WTC11 (cell line): ENCODE data around the gene EML6. TPM values are rescaled to one million over a fixed set of nuclear protein-coding genes. Genes with fewer than 3 reads are reported as not detected.

ENCODE experiments used
- ATAC-seq: fragments of 200-7000 bp; cut with Tn5 transposase; 2 replicates; pipeline ENCODE4 v1.10.0; 2021; ENCODE audit warnings: mild to moderate bottlenecking, moderate library complexity
- CTCF ChIA-PET: fragments of 300-600 bp; sonication (Branson Sonifier 250); formaldehyde crosslinking; loops from one replicate; lab custom pipeline; 2021; ENCODE audit warnings: antibody characterized with exemption; lab: Charles Lee
- POLR2A ChIA-PET: fragments of 350-600 bp; sonication (Branson Sonifier 250); formaldehyde crosslinking; loops from one replicate; lab custom pipeline; 2021; ENCODE audit warnings: antibody characterized with exemption; lab: Charles Lee
- DNase-seq: peaks from one replicate; pipeline ENCODE4 v3.0.0; 2021; ENCODE audit warnings: low spot score
- H3K27ac Mint-ChIP-seq: 2 replicates; pipeline ENCODE4 v1.8.0; 2021; ENCODE audit warnings: mixed read lengths
- H3K27me3 Mint-ChIP-seq: 2 replicates; pipeline ENCODE4 v1.8.0; 2021; ENCODE audit warnings: low read depth, mild to moderate bottlenecking, moderate library complexity, mixed read lengths
- H3K36me3 Mint-ChIP-seq: 2 replicates; pipeline ENCODE4 v1.8.0; 2021; ENCODE audit warnings: mixed read lengths
- H3K4me1 Mint-ChIP-seq: 2 replicates; pipeline ENCODE4 v1.8.0; 2022; ENCODE audit warnings: mixed read lengths
- H3K4me3 Mint-ChIP-seq: 2 replicates; pipeline ENCODE4 v1.8.0; 2021; ENCODE audit warnings: mild to moderate bottlenecking, moderate library complexity, mixed read lengths
- H3K9me3 Mint-ChIP-seq: 2 replicates; pipeline ENCODE4 v1.8.0; 2021; ENCODE audit warnings: mixed read lengths
- ATF1 ChIP-seq: sonication (generic); formaldehyde crosslinking; IDR thresholded peaks from 2 replicates; pipeline ENCODE4 v1.8.1; 2023; ENCODE audit warnings: mild to moderate bottlenecking, moderate library complexity, missing genetic modification reagents
- CREM ChIP-seq: sonication (generic); formaldehyde crosslinking; IDR thresholded peaks from 2 replicates; pipeline ENCODE4 v1.8.1; 2022; ENCODE audit warnings: mild to moderate bottlenecking, missing genetic modification reagents, moderate library complexity
- EMX1 ChIP-seq: fragments of 250-450 bp; sonication (Bioruptor Pico); IDR thresholded peaks from 2 replicates; pipeline ENCODE4 v1.8.0; 2021; ENCODE audit warnings: mild to moderate bottlenecking
- ETV6 ChIP-seq: sonication (generic); formaldehyde crosslinking; IDR thresholded peaks from 2 replicates; pipeline ENCODE4 v1.8.1; 2022; ENCODE audit warnings: mild to moderate bottlenecking, missing genetic modification reagents
- GABPB1 ChIP-seq: sonication (generic); formaldehyde crosslinking; IDR thresholded peaks from 2 replicates; pipeline ENCODE4 v1.8.1; 2023; ENCODE audit warnings: mild to moderate bottlenecking, missing genetic modification reagents
- GRHL2 ChIP-seq: fragments of 250-450 bp; sonication (Bioruptor Pico); IDR thresholded peaks from 2 replicates; pipeline ENCODE4 v1.8.0; 2022; ENCODE audit warnings: mild to moderate bottlenecking, moderate library complexity; ENCODE audit not compliant: insufficient replicate concordance, severe bottlenecking
- JUN ChIP-seq: sonication (generic); formaldehyde crosslinking; IDR thresholded peaks from 2 replicates; pipeline ENCODE4 v1.8.0; 2023; ENCODE audit warnings: mild to moderate bottlenecking, missing genetic modification reagents
- MXD4 ChIP-seq: fragments of 250-450 bp; sonication (Bioruptor Pico); IDR thresholded peaks from 2 replicates; pipeline ENCODE4 v1.8.0; 2021; ENCODE audit warnings: mild to moderate bottlenecking, moderate library complexity, borderline replicate concordance
- MYBL2 ChIP-seq: sonication (generic); formaldehyde crosslinking; IDR thresholded peaks from 2 replicates; pipeline ENCODE4 v1.8.1; 2023; ENCODE audit warnings: mild to moderate bottlenecking, moderate library complexity, missing genetic modification reagents
- OVOL2 ChIP-seq: fragments of 250-450 bp; sonication (Bioruptor Pico); IDR thresholded peaks from 2 replicates; pipeline ENCODE4 v1.9.0; 2021; ENCODE audit warnings: mild to moderate bottlenecking, borderline replicate concordance
- RELA ChIP-seq: sonication (generic); formaldehyde crosslinking; IDR thresholded peaks from 2 replicates; pipeline ENCODE4 v1.8.1; 2022; ENCODE audit warnings: missing genetic modification reagents, mild to moderate bottlenecking, borderline replicate concordance
- SMAD3 ChIP-seq: sonication (generic); formaldehyde crosslinking; IDR thresholded peaks from 2 replicates; pipeline ENCODE4 v1.8.0; 2022; ENCODE audit warnings: missing genetic modification reagents, mild to moderate bottlenecking, borderline replicate concordance
- SOX15 ChIP-seq: fragments of 250-450 bp; sonication (Bioruptor Pico); IDR thresholded peaks from 2 replicates; pipeline ENCODE4 v1.9.0; 2021; ENCODE audit warnings: mild to moderate bottlenecking
- SP1 ChIP-seq: sonication (generic); formaldehyde crosslinking; conservative IDR thresholded peaks from 2 replicates; pipeline ENCODE4 v1.8.1; 2022; ENCODE audit warnings: missing genetic modification reagents
- TP53 ChIP-seq: sonication (generic); formaldehyde crosslinking; IDR thresholded peaks from 2 replicates; pipeline ENCODE4 v1.8.1; 2023; ENCODE audit warnings: mild to moderate bottlenecking, missing genetic modification reagents
- ZNF263 ChIP-seq: sonication (generic); formaldehyde crosslinking; IDR thresholded peaks from 2 replicates; pipeline ENCODE4 v1.8.1; 2022; ENCODE audit warnings: low read depth, mild to moderate bottlenecking, moderate library complexity, missing genetic modification reagents
- ZNF423 ChIP-seq: fragments of 250-450 bp; sonication (Bioruptor Pico); IDR thresholded peaks from 2 replicates; pipeline ENCODE4 v2.1.2; 2022; ENCODE audit warnings: mild to moderate bottlenecking, moderate library complexity
- total RNA-seq: library from RNA; stranded (reverse); gene quantifications from 3 replicates; pipeline ENCODE4 v1.2.3, GENCODE V29; 2021
- TF ChIP-seq, protein P1 (sequence below): sonication (generic); formaldehyde crosslinking; IDR thresholded peaks from 2 replicates; pipeline ENCODE4 v1.8.0; 2022; ENCODE audit warnings: mild to moderate bottlenecking, missing genetic modification reagents
- TF ChIP-seq, protein P2 (sequence below): sonication (generic); formaldehyde crosslinking; conservative IDR thresholded peaks from 2 replicates; pipeline ENCODE4 v1.8.1; 2022; ENCODE audit warnings: mild to moderate bottlenecking, missing genetic modification reagents
- TF ChIP-seq, protein P3 (sequence below): sonication (generic); formaldehyde crosslinking; IDR thresholded peaks from 2 replicates; pipeline ENCODE4 v1.8.1; 2022; ENCODE audit warnings: missing genetic modification reagents, borderline replicate concordance
- TF ChIP-seq, protein P4 (sequence below): sonication (generic); formaldehyde crosslinking; IDR thresholded peaks from 2 replicates; pipeline ENCODE4 v1.8.1; 2022; ENCODE audit warnings: low read depth, missing genetic modification reagents, borderline replicate concordance
- TF ChIP-seq, protein P5 (sequence below): sonication (generic); formaldehyde crosslinking; IDR thresholded peaks from 2 replicates; pipeline ENCODE4 v1.8.0; 2022; ENCODE audit warnings: mild to moderate bottlenecking, missing genetic modification reagents
- TF ChIP-seq, protein P6 (sequence below): sonication (generic); formaldehyde crosslinking; IDR thresholded peaks from 2 replicates; pipeline ENCODE4 v1.8.0; 2022; ENCODE audit warnings: mild to moderate bottlenecking, missing genetic modification reagents
- TF ChIP-seq, protein P7 (sequence below): fragments of 250-450 bp; sonication (Bioruptor Pico); conservative IDR thresholded peaks from 2 replicates; pipeline ENCODE4 v1.9.0; 2021; ENCODE audit warnings: mild to moderate bottlenecking
- TF ChIP-seq, protein P8 (sequence below): sonication (generic); formaldehyde crosslinking; IDR thresholded peaks from 2 replicates; pipeline ENCODE4 v1.8.1; 2022; ENCODE audit warnings: low read depth, mild to moderate bottlenecking, moderate library complexity, missing genetic modification reagents, borderline replicate concordance

The EML6 gene
- total RNA-seq, 1 experiment from 2014 or later: 2.1 TPM

DNA sequence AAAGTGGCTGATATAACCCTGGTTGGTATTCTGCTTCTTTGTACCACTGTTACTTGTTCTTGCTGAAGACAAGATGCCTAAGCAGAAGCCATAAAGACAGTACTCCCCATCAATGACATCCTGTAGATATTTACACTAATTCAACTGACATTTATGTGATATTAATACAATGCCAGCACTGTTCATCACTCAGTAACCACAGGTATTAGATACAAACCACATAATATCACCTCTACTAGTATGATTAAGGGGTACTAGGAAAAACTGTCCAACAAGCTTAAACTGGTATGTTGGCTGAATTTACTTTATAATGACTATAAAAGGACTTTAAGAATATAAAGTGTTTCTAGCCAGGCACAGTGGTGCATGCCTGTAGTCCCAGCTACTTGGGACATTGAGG lies 261.0 kb downstream of the EML6 start (continued):
- TF ChIP-seq, protein P1, sequence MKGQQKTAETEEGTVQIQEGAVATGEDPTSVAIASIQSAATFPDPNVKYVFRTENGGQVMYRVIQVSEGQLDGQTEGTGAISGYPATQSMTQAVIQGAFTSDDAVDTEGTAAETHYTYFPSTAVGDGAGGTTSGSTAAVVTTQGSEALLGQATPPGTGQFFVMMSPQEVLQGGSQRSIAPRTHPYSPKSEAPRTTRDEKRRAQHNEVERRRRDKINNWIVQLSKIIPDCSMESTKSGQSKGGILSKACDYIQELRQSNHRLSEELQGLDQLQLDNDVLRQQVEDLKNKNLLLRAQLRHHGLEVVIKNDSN (CRISPR knock-in tag): no peak
- TF ChIP-seq ETV6 (CRISPR knock-in tag) (no peak), MXD4 (no peak), TP53 (CRISPR knock-in tag) (no peak), EMX1 (CRISPR knock-in tag) (no peak)
- TF ChIP-seq, protein P2, sequence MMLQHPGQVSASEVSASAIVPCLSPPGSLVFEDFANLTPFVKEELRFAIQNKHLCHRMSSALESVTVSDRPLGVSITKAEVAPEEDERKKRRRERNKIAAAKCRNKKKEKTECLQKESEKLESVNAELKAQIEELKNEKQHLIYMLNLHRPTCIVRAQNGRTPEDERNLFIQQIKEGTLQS (CRISPR knock-in tag): no peak
- TF ChIP-seq, protein P3, sequence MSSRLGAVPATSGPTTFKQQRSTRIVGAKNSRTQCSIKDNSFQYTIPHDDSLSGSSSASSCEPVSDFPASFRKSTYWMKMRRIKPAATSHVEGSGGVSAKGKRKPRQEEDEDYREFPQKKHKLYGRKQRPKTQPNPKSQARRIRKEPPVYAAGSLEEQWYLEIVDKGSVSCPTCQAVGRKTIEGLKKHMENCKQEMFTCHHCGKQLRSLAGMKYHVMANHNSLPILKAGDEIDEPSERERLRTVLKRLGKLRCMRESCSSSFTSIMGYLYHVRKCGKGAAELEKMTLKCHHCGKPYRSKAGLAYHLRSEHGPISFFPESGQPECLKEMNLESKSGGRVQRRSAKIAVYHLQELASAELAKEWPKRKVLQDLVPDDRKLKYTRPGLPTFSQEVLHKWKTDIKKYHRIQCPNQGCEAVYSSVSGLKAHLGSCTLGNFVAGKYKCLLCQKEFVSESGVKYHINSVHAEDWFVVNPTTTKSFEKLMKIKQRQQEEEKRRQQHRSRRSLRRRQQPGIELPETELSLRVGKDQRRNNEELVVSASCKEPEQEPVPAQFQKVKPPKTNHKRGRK: no peak

DNA sequence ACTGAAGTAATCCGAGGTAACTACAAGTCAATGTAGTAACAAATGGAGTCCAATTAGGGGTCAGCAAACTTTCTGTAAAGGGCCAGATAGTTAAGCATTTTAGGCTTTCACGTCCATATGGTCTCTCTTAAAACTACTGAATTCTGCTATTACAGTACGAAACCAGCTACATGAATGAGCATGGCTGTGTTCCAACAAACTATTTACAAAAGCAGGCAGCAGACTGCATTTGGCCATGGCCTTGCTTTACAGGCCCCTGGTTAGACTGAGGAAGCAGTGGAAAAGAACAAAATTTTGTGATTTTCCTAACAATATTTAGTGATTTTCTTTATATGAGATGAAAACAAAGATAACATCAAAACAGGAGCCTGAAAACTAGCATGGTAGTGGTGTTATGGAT lies 262.8 kb downstream of the EML6 start:
- no peak for TF ChIP-seq EMX1 (CRISPR knock-in tag)
- TF ChIP-seq CREM (CRISPR knock-in tag): no peak
- TF ChIP-seq SP1 (CRISPR knock-in tag): no peak
- TF ChIP-seq, protein P4, sequence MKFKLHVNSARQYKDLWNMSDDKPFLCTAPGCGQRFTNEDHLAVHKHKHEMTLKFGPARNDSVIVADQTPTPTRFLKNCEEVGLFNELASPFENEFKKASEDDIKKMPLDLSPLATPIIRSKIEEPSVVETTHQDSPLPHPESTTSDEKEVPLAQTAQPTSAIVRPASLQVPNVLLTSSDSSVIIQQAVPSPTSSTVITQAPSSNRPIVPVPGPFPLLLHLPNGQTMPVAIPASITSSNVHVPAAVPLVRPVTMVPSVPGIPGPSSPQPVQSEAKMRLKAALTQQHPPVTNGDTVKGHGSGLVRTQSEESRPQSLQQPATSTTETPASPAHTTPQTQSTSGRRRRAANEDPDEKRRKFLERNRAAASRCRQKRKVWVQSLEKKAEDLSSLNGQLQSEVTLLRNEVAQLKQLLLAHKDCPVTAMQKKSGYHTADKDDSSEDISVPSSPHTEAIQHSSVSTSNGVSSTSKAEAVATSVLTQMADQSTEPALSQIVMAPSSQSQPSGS (CRISPR knock-in tag): no peak
- TF ChIP-seq, protein P5, sequence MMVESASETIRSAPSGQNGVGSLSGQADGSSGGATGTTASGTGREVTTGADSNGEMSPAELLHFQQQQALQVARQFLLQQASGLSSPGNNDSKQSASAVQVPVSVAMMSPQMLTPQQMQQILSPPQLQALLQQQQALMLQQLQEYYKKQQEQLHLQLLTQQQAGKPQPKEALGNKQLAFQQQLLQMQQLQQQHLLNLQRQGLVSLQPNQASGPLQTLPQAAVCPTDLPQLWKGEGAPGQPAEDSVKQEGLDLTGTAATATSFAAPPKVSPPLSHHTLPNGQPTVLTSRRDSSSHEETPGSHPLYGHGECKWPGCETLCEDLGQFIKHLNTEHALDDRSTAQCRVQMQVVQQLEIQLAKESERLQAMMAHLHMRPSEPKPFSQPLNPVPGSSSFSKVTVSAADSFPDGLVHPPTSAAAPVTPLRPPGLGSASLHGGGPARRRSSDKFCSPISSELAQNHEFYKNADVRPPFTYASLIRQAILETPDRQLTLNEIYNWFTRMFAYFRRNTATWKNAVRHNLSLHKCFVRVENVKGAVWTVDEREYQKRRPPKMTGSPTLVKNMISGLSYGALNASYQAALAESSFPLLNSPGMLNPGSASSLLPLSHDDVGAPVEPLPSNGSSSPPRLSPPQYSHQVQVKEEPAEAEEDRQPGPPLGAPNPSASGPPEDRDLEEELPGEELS (CRISPR knock-in tag): no peak
- TF ChIP-seq GRHL2 (CRISPR knock-in tag): no peak
- TF ChIP-seq SMAD3 (CRISPR knock-in tag): no peak
- TF ChIP-seq ZNF263: no peak
- TF ChIP-seq ETV6 (CRISPR knock-in tag): no peak
- TF ChIP-seq OVOL2 (CRISPR knock-in tag): no peak
- no peak for TF ChIP-seq MYBL2 (CRISPR knock-in tag)
- TF ChIP-seq ATF1 (CRISPR knock-in tag): no peak
- TF ChIP-seq, protein P6, sequence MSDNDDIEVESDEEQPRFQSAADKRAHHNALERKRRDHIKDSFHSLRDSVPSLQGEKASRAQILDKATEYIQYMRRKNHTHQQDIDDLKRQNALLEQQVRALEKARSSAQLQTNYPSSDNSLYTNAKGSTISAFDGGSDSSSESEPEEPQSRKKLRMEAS (CRISPR knock-in tag): no peak
- H3K4me1 Mint-ChIP-seq: peaks cover 39% of the 10 kb centered on the region
- ChIA-PET POLR2A (no interaction called here), CTCF (no interaction called here)
- H3K4me3 Mint-ChIP-seq: no peak overlapping the region
- H3K27ac Mint-ChIP-seq: peak overlapping the region; percentile 39; the same call in 1 of the 2 replicates
- ATAC-seq (no peak), DNase-seq (no peak)
- H3K36me3 Mint-ChIP-seq: peaks cover 14% of the 10 kb centered on the region
- H3K9me3 Mint-ChIP-seq: no peaks in the 10 kb centered on the region
- H3K27me3 Mint-ChIP-seq: no peaks in the 10 kb centered on the region

DNA sequence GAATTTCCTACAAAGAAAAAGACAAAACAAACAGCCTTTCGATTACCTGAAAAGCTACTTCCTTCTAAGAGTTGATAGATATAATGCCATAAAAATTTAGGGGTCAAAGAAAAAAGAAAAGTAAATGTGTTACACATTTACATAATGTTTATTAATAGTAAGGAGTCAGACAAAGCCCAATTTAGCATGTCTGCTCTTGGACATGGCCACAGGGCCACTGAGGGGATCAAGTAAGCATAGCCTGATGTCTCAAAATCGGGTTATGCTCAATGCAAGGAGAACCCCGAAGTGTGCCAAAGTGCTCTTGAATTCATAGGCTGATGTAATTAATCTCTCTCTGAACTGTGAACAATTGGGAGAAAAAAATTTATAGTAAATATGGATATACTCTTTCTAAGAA lies 265.1 kb downstream of the EML6 start:
- H3K4me1 Mint-ChIP-seq: peaks cover 39% of the 10 kb centered on the region
- DNase-seq (no peak), ATAC-seq (no peak)
- ChIA-PET CTCF (no interaction called here), POLR2A (no interaction called here)
- H3K27ac Mint-ChIP-seq: peak overlapping the region; percentile 51
- H3K4me3 Mint-ChIP-seq: no peak overlapping the region
- peaks cover 8% of the 10 kb centered on the region for H3K36me3 Mint-ChIP-seq
- no peaks in the 10 kb centered on the region for H3K27me3 Mint-ChIP-seq
- H3K9me3 Mint-ChIP-seq: no peaks in the 10 kb centered on the region
- no peak for TF ChIP-seq SOX15 (CRISPR knock-in tag)
- TF ChIP-seq, protein P7, sequence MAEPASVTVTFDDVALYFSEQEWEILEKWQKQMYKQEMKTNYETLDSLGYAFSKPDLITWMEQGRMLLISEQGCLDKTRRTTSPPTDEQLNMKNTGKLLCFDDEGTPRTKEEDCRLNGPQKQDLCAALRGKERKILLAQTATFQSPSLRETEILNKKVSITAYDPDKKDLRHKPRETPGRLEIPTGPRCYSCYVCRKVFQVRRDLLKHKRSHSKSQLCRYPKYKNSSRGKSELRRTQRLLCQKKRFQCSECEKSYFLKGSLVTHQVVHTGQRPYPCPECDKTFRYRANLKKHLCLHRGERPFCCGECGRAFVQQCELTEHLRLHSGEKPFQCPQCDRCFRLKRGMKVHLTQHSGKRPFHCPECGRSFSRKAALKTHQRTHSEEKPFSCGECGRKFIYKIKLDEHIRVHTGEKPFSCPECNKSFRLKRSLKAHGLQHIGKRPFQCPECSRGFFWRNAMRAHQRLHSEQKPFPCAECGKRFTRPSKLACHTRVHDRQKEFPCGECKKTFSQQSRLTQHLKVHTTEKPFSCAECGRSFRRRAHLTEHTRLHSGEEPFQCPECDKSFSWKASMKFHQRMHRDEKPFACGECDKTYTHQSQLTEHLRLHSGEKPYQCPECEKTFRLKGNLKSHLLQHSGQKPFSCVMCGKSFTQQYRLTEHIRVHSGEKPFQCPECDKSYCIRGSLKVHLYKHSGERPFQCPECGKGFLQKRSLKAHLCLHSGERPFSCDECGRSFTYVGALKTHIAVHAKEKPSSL (CRISPR knock-in tag): no peak
- TF ChIP-seq GABPB1 (CRISPR knock-in tag): no peak
- no peak for TF ChIP-seq RELA (CRISPR knock-in tag)
- TF ChIP-seq SMAD3 (CRISPR knock-in tag): no peak
- no peak for TF ChIP-seq ETV6 (CRISPR knock-in tag)
- TF ChIP-seq, protein P2 (CRISPR knock-in tag): no peak
- no peak for TF ChIP-seq JUN (CRISPR knock-in tag)
- TF ChIP-seq, protein P8, sequence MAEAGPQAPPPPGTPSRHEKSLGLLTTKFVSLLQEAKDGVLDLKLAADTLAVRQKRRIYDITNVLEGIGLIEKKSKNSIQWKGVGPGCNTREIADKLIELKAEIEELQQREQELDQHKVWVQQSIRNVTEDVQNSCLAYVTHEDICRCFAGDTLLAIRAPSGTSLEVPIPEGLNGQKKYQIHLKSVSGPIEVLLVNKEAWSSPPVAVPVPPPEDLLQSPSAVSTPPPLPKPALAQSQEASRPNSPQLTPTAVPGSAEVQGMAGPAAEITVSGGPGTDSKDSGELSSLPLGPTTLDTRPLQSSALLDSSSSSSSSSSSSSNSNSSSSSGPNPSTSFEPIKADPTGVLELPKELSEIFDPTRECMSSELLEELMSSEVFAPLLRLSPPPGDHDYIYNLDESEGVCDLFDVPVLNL (CRISPR knock-in tag): no peak
- TF ChIP-seq ZNF423: no peak
